ENCODE results near the gene SMC1B. TPM values are rescaled to one million over a fixed set of nuclear protein-coding genes. Genes with fewer than 3 reads are reported as not detected.

SMC1B gene
- total RNA-seq, 2 experiments from 2014 or later, result not detected

GRCh38 chr22:45324311-45324711, 89.1 kb downstream of the SMC1B start:
- Mint-ChIP-seq H3K4me1 (ENCODE audit: low read depth) (peaks cover 63% of the 10 kb centered on the region), H3K4me3 (peak overlapping the region; percentile 51), H3K27me3 (no peaks in the 10 kb centered on the region), H3K9me3 (no peaks in the 10 kb centered on the region), H3K36me3 (ENCODE audit: low read depth) (peaks cover 70% of the 10 kb centered on the region), H3K27ac (peak overlapping the region; percentile 95)
- peak; percentile 28 for ATAC-seq (ENCODE audit: poor library complexity)
- intact Hi-C loops (cut with DNase I, micrococcal nuclease), result no loop called here
- H3K4me1 ChIP-seq (ENCODE audit: insufficient read depth, low read length), result peaks cover 58% of the 10 kb centered on the region
- no peak overlapping the region for H3K4me3 ChIP-seq (ENCODE audit: low read length)
- CTCF ChIA-PET, result interaction anchor here (1.0 kb wide), 1 partner anchor 91 kb away, joined by 3 read pairs; no protein-coding TSS in a partner anchor
- TF ChIP-seq CTCF (IDR thresholded peaks at IDR 0.05), result no peak
- H3K27ac ChIP-seq (ENCODE audit: low read depth in 1 of 2, low read length in 2 of 2), result no peak overlapping the region
- H3K9me3 ChIP-seq (ENCODE audit: control insufficient read depth in 1 of 2, insufficient read depth in 1 of 2, low read length in 2 of 2), result no peaks in the 10 kb centered on the region
- DNase-seq, result no peak
- peaks cover 61% of the 10 kb centered on the region for H3K36me3 ChIP-seq (ENCODE audit: insufficient read depth, low read length)
- no peaks in the 10 kb centered on the region for H3K27me3 ChIP-seq (ENCODE audit: control insufficient read depth in 1 of 2, insufficient read depth in 2 of 2, low read length in 2 of 2)
- POLR2A ChIA-PET, result interaction anchor here (1.0 to 1.6 kb wide), 3 partner anchors 10 to 33 kb away, joined by 3 to 5 read pairs (median 4); no protein-coding TSS in a partner anchor

GRCh38 chr22:45323695-45324094, 89.7 kb downstream of the SMC1B start:
- peaks cover 69% of the 10 kb centered on the region for H3K36me3 Mint-ChIP-seq (ENCODE audit: low read depth)
- Histone ChIP-seq H3K4me3 (ENCODE audit: low read length) (no peak overlapping the region), H3K27me3 (ENCODE audit: control insufficient read depth in 1 of 2, insufficient read depth in 2 of 2, low read length in 2 of 2) (no peaks in the 10 kb centered on the region), H3K4me1 (ENCODE audit: insufficient read depth, low read length) (peaks cover 64% of the 10 kb centered on the region), H3K27ac (ENCODE audit: low read depth in 1 of 2, low read length in 2 of 2) (no peak overlapping the region), H3K9me3 (ENCODE audit: control insufficient read depth in 1 of 2, insufficient read depth in 1 of 2, low read length in 2 of 2) (no peaks in the 10 kb centered on the region), H3K36me3 (ENCODE audit: insufficient read depth, low read length) (peaks cover 61% of the 10 kb centered on the region)
- no peak for DNase-seq
- H3K9me3 Mint-ChIP-seq, result no peaks in the 10 kb centered on the region
- peaks cover 68% of the 10 kb centered on the region for H3K4me1 Mint-ChIP-seq (ENCODE audit: low read depth)
- TF ChIP-seq CTCF (IDR thresholded peaks at IDR 0.05), result no peak
- ChIA-PET POLR2A (interaction anchor here (0.9 to 1.6 kb wide), 4 partner anchors 10 to 34 kb away, joined by 3 to 5 read pairs (median 4); no protein-coding TSS in a partner anchor), CTCF (interaction anchor here (1.2 kb wide), 1 partner anchor 11 kb away, joined by 3 read pairs; no protein-coding TSS in a partner anchor)
- no peak for ATAC-seq (ENCODE audit: poor library complexity)
- H3K27me3 Mint-ChIP-seq, result no peaks in the 10 kb centered on the region
- peak overlapping the region; percentile 79 for H3K4me3 Mint-ChIP-seq
- H3K27ac Mint-ChIP-seq, result peak overlapping the region; percentile 95
- intact Hi-C loops (cut with DNase I, micrococcal nuclease), result no loop called here

GRCh38 chr22:45322873-45323525, 90.4 kb downstream of the SMC1B start:
- Mint-ChIP-seq H3K4me1 (ENCODE audit: low read depth) (peaks cover 75% of the 10 kb centered on the region), H3K27ac (peak overlapping the region; percentile 95), H3K36me3 (ENCODE audit: low read depth) (peaks cover 71% of the 10 kb centered on the region), H3K4me3 (peak overlapping the region; percentile 79), H3K27me3 (no peaks in the 10 kb centered on the region), H3K9me3 (no peaks in the 10 kb centered on the region)
- H3K9me3 ChIP-seq (ENCODE audit: control insufficient read depth in 1 of 2, insufficient read depth in 1 of 2, low read length in 2 of 2), result no peaks in the 10 kb centered on the region
- H3K36me3 ChIP-seq (ENCODE audit: insufficient read depth, low read length), result peaks cover 55% of the 10 kb centered on the region
- intact Hi-C loops (cut with DNase I, micrococcal nuclease), result no loop called here
- H3K4me3 ChIP-seq (ENCODE audit: low read length), result no peak overlapping the region
- peak in 3 of 14 experiments; percentile 22 to 50 (median 42) for DNase-seq
- no peaks in the 10 kb centered on the region for H3K27me3 ChIP-seq (ENCODE audit: control insufficient read depth in 1 of 2, insufficient read depth in 2 of 2, low read length in 2 of 2)
- no peak overlapping the region for H3K27ac ChIP-seq (ENCODE audit: low read depth in 1 of 2, low read length in 2 of 2)
- ChIA-PET CTCF (interaction anchor here (1.2 kb wide), 1 partner anchor 12 kb away, joined by 3 read pairs; no protein-coding TSS in a partner anchor), POLR2A (interaction anchor here (0.9 to 1.6 kb wide), 3 partner anchors 13 to 35 kb away, joined by 3 to 5 read pairs (median 4); no protein-coding TSS in a partner anchor)
- no peak for ATAC-seq (ENCODE audit: poor library complexity)
- no peak for TF ChIP-seq CTCF (IDR thresholded peaks at IDR 0.05)
- H3K4me1 ChIP-seq (ENCODE audit: insufficient read depth, low read length), result peaks cover 66% of the 10 kb centered on the region
